Measurements from ENCODE around the gene ADGRL2. TPM values are rescaled to one million over a fixed set of nuclear protein-coding genes. Genes with fewer than 3 reads are reported as not detected.
"Not testable (repeated sequence)": the region's sequence is repeated elsewhere in the genome, so short reads cannot be mapped to it uniquely, and the experiment has no call there.

ADGRL2 gene
- total RNA-seq, 1 donor from 2014 or later, result 25.1 TPM

DNA sequence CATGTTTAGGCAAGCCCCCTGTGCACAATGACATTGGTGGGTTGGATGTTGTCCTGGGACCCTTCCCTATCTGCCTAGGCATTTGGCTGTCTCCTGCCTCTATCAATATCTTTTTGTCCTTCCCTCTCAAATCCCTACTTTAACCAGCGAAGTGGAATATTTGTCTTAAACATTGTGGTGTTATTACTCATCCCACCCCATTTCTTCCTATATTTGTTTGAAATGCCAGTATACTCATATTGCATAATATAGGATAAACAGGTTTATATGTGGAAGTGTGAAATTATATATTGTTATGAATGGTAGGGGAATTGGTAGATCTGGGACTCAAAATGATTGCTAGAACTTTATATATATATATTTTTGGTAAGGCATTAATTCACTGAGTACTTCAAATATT is 80.0 kb downstream of the ADGRL2 start:
- Histone ChIP-seq H3K4me3 (ENCODE audit: low read depth, low read length) (no peak overlapping the region), H3K36me3 (ENCODE audit: control insufficient read depth, insufficient read depth, low read length) (no peaks in the 10 kb centered on the region), H3K27me3 (ENCODE audit: control insufficient read depth, insufficient read depth, low read length) (no peaks in the 10 kb centered on the region)
- no peak for DNase-seq (ENCODE audit: low read depth)
- TF ChIP-seq, protein P1, sequence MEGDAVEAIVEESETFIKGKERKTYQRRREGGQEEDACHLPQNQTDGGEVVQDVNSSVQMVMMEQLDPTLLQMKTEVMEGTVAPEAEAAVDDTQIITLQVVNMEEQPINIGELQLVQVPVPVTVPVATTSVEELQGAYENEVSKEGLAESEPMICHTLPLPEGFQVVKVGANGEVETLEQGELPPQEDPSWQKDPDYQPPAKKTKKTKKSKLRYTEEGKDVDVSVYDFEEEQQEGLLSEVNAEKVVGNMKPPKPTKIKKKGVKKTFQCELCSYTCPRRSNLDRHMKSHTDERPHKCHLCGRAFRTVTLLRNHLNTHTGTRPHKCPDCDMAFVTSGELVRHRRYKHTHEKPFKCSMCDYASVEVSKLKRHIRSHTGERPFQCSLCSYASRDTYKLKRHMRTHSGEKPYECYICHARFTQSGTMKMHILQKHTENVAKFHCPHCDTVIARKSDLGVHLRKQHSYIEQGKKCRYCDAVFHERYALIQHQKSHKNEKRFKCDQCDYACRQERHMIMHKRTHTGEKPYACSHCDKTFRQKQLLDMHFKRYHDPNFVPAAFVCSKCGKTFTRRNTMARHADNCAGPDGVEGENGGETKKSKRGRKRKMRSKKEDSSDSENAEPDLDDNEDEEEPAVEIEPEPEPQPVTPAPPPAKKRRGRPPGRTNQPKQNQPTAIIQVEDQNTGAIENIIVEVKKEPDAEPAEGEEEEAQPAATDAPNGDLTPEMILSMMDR (IDR thresholded peaks at IDR 0.05; ENCODE audit: insufficient read depth, low read length, poor library complexity, severe bottlenecking), result no peak

DNA sequence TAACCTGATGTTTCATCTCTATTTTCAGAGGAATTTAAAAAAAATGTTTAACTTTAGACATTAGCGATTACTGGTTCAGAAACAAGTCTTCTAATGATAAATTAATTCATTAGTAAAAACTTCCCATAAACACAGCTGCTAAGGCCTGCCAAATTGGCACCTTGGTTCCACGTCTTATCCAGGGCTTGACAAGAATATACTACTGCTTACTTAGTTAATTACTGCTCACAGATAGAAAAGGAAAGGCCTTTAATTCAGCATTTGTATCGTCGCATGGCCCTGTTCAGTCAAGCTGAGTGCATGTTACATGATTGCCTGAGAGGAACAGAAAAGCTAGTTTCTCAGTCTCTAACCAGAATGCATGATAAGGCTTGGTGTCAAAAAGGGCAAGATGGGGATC is 84.6 kb downstream of the ADGRL2 start:
- Histone ChIP-seq H3K36me3 (ENCODE audit: control insufficient read depth, insufficient read depth, low read length) (no peaks in the 10 kb centered on the region), H3K27me3 (ENCODE audit: control insufficient read depth, insufficient read depth, low read length) (no peaks in the 10 kb centered on the region), H3K4me3 (ENCODE audit: low read depth, low read length) (no peak overlapping the region)
- no peak for DNase-seq (ENCODE audit: low read depth)
- TF ChIP-seq, protein P1 (IDR thresholded peaks at IDR 0.05; ENCODE audit: insufficient read depth, low read length, poor library complexity, severe bottlenecking), result no peak

DNA sequence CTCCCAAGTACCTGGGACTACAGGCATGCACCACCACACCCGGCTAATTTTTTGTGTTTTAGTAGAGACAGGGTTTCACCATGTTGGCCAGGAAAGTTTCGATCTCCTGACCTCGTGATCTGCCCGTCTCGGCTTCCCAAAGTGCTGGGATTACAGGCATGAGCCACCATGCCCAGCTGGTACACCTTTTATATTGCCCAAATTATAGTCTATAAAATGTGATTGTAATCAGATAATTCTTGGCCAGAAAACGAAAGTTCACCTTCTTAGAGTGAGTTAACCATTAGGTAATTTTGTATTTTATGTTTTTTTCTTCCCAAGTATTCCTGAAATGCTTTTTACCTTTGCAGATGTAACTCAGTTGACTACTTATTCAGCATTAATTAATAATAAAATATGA is 85.6 kb downstream of the ADGRL2 start:
- not testable (repeated sequence) for H3K36me3 ChIP-seq (ENCODE audit: control insufficient read depth, insufficient read depth, low read length); H3K27me3 ChIP-seq (ENCODE audit: control insufficient read depth, insufficient read depth, low read length); H3K4me3 ChIP-seq (ENCODE audit: low read depth, low read length); DNase-seq (ENCODE audit: low read depth)

DNA sequence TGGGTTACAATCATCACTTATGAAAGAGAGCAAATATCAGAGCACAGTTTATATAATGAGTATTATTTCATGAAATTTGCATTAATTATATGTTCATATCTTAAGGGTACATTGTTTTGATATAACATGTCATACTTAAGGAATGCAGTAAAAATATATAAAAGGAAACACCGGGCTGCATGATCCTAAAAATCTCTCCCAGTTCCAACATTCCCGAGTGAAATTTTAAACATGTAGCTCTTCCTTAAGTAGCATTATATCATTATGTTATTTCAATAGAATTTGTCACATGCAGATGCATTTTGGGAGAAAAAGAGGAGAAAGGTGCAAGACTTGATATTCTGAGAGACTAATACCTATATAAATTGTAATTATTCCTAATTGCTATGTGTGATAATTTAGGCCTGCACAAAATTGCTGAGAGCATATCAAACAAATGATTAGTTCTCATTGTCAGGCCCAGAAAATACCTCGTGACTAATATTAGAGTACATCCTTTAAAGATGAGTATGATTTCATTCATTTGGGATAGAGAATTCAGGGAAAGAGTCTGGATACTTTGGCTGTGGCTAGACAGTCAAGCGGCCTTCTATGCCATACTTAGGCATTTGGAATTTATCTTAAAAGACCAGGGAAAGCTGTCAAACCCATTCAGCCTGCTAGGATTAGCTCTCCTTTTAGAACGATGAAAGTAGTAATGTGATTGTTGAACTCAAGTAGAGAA is 86.8 kb downstream of the ADGRL2 start:
- no peak for DNase-seq (ENCODE audit: low read depth)
- H3K27me3 ChIP-seq (ENCODE audit: control insufficient read depth, insufficient read depth, low read length), result no peaks in the 10 kb centered on the region

DNA sequence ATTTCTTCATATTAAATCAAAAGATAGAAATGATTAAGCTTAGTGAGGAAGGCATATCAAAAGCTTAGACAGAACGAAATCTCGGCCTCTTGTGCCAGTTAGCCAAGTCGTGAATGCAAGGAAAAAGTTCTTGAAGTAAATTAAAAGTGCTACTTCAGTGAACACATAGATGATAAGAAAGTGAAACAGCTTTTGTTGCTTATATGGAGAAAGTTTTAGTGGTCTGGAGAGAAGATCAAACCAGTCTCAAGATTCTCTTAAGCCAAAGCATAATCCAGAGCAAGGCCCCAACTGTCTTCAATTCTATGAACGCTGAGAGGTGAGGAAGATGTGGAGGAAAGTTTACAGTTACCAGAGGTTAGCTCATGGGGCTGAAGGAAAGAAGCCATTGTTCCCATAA is 88.4 kb downstream of the ADGRL2 start:
- H3K36me3 ChIP-seq (ENCODE audit: control insufficient read depth, insufficient read depth, low read length), result no peaks in the 10 kb centered on the region
- no peak overlapping the region for H3K4me3 ChIP-seq (ENCODE audit: low read depth, low read length)
- no peak for DNase-seq (ENCODE audit: low read depth)
- no peaks in the 10 kb centered on the region for H3K27me3 ChIP-seq (ENCODE audit: control insufficient read depth, insufficient read depth, low read length)
- TF ChIP-seq, protein P1 (IDR thresholded peaks at IDR 0.05; ENCODE audit: insufficient read depth, low read length, poor library complexity, severe bottlenecking), result no peak

More for the DNA sequence above, 86.8 kb downstream of the ADGRL2 start:
- TF ChIP-seq, protein P1 (IDR thresholded peaks at IDR 0.05; ENCODE audit: insufficient read depth, low read length, poor library complexity, severe bottlenecking), result no peak
- no peaks in the 10 kb centered on the region for H3K36me3 ChIP-seq (ENCODE audit: control insufficient read depth, insufficient read depth, low read length)
- H3K4me3 ChIP-seq (ENCODE audit: low read depth, low read length), result no peak overlapping the region

DNA sequence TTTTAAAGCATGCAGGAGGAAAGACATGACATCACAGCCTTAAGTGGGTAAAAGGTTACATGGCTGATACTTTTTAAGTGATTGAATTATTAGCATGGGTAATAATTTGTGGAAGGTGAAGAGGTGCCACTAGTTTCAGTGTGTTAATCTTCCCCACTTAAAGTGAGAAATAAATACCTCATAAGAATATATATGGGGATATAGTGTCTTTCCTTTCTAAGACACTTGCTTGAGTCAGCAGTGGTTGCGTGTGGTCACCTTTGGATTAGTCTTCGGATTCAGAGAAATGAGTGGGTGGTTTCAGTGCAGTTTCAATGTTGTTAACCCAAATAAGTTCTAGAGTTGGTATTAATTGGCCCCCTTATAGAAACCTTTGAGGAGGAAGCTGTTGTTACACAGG is 94.1 kb downstream of the ADGRL2 start:
- Histone ChIP-seq H3K27me3 (ENCODE audit: control insufficient read depth, insufficient read depth, low read length) (no peaks in the 10 kb centered on the region), H3K36me3 (ENCODE audit: control insufficient read depth, insufficient read depth, low read length) (no peaks in the 10 kb centered on the region), H3K4me3 (ENCODE audit: low read depth, low read length) (no peak overlapping the region)
- TF ChIP-seq, protein P1 (IDR thresholded peaks at IDR 0.05; ENCODE audit: insufficient read depth, low read length, poor library complexity, severe bottlenecking), result no peak
- DNase-seq (ENCODE audit: low read depth), result no peak
